ENCODE data around the gene DACH1.
"Not testable (repeated sequence)": the region's sequence is repeated elsewhere in the genome, so short reads cannot be mapped to it uniquely, and the experiment has no call there.

DACH1 gene

DNA sequence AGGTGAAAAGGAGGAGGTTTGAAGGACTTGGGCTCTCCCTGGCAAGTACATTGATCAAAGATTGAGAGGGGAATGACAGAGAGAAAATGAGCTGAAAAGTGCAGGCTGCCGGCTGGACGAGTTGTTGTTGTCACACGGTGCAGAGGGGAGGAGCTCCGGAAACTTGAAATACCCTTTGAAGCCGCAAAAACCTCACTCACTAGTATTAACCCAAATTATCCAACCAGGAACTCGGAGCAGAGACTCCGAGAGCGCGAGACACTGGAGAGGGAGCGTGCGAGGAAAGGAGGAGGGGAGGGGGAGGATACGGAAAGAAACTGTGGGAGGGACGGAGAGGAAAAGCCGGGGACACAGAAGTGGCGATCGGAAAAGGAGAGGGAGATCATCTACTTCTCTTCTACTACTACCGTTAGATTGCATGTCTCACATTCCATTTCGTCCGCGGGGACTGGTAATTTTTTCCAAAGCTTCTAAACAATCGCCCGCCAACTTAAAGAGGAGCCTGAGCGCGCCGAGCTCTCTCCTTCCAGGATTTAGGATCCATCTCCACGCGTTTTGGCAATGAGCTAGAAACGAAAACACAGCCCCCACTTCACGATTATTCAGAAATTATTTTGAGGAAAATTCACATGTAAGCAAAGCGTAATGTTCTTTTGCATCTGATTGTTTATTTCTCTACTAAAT, at the start of gene DACH1:
DACH1 (minus strand) TSS at position 74 of the 684 bp plus-strand sequence.
- peak; percentile 54 for DNase-seq

DNA sequence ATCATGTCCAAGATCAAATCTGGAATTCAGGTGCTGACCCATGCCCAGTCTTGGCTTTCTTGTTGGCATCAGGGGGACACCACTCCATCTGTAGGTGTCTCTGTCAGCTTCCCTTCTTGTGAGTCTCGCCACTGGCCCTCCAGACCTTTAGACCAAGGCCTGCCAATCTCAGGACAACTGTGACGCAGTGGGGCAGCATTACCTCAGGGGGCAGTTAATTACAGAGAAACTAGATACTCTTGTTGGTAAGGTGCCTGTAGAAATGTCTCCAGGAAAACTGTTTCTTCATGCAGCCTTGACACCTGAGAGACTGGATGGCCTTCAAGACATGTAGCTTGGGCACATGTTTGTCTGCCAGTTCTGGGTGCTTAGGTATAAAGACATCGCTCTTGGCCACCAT, 46.7 kb upstream of the DACH1 start:
- no peak for DNase-seq

DNA sequence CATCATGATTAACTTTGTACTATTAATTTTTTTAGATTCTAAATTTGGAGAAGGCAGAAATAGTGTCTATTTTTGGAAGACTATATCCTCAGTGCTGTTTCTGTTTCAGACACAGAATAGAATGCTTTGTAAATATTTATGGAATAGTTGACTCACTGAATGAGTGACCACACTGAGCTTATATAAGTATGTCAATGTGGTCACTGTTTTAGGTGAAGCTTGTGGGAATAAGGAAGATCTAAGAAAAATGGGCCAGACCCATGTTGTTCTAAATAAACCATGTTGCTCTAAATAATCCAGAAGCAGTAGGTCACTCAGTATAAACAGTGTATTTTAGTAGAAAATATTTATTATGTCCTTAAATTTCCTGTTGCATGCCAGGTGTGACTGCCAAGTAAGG, 45.5 kb upstream of the DACH1 start:
- DNase-seq = no peak

GRCh38 chr13:71906448-71906847, 39.4 kb upstream of the DACH1 start:
- no peak for DNase-seq

DNA sequence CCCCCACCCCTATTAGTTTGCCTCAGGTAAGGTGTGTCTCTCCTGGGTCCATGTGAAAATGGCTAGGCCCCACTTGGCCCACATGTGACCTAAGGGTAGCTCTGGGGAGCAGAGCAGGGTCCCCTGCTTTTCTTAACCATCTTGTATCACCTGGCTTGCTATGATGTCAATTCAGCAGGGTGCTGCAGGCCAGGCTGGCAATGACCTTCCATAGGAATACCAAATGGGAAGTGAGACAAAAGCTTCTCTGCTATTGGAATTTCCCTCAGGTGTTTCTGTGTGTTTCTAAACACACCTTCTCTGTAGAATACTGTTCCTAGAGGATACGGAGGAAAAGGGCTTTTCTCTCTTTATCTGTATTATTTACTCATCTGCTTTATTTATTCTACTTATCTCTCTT, 35.7 kb upstream of the DACH1 start:
- no peak for DNase-seq

DNA sequence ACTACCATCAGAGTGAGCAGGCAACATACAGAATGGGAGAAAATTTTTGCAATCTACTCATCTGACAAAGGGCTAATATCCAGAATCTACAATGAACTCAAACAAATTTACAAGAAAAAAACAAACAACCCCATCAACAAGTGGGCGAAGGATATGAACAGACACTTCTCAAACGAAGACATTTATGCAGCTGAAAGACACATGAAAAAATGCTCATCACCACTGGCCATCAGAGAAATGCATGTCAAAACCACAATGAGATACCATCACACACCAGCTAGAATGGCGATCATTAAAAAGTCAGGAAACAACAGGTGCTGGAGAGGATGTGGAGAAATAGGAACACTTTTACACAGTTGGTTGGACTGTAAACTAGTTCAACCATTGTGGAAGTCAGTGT, 26.5 kb upstream of the DACH1 start:
- not testable (repeated sequence) for DNase-seq

GRCh38 chr13:71886880-71887279, 19.9 kb upstream of the DACH1 start:
- DNase-seq = no peak

GRCh38 chr13:71882120-71882519, 15.1 kb upstream of the DACH1 start:
- no peak for DNase-seq

- DNase-seq = no peak
Measured at GRCh38 chr13:71880753-71881541, 13.9 kb upstream of the DACH1 start.

DNA sequence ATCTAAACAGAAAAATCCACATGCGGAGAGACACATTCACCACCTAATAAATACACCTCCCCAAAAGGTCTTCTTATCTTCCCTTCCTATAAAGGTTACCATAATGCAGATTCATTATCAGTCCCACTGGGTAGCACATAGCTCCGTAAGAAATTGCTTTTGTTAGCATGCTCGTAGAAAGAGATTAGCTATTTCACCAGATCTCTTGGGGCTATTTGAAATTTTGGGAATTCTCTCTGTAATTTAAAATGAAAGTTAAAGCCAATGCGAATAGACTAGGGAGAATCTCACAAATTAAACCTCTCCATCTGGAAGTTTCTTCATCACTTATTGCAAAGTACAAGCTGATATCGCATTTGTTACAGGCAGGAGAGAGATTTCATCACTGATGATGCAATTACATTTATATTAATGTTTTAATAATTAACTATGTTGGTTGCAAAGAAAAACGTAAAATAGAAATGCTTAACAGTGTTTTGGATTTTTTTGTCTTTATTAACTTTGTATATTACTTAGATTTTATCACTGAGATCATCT, 12.9 kb upstream of the DACH1 start:
- DNase-seq = no peak

DNA sequence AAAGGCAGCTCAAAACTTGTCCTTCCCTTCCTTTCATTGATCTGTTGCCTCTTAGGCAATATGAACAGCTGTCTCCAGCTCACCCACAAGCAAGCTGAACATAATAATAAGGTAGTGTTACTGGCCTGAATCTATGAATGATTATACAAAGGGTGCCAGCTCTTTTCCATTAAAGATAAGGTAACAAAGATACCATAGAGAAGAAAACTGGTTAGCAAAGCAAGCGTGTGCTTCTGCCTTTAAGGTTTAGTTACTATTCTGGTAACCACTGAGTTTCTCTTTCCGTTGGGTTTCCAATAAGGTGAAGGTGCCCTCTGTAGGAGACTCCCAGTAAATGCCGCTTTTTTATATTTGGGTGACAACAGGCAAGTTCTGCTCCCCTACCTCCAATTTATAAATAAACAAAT, 12.1 kb upstream of the DACH1 start:
- peak; percentile 35 for DNase-seq

DNA sequence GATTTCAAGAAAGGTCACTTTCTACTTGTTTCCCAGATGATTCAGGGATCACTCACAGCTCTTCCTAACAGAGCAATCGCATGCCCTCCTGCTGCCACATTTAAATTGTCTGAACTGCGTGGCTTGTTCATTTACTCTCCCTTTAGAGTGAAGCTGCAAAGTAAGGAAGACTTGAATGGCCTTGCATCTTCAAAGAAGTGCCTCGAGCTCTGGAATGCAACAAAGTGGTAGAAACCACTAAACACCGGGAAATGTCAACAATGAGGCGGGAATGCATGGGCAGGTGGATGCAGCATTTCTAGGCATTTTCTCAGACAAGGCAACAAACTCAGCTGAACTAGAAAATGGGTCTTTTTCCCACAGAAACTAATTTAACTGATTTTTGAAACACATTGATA, 10.3 kb upstream of the DACH1 start:
- DNase-seq = no peak

DNA sequence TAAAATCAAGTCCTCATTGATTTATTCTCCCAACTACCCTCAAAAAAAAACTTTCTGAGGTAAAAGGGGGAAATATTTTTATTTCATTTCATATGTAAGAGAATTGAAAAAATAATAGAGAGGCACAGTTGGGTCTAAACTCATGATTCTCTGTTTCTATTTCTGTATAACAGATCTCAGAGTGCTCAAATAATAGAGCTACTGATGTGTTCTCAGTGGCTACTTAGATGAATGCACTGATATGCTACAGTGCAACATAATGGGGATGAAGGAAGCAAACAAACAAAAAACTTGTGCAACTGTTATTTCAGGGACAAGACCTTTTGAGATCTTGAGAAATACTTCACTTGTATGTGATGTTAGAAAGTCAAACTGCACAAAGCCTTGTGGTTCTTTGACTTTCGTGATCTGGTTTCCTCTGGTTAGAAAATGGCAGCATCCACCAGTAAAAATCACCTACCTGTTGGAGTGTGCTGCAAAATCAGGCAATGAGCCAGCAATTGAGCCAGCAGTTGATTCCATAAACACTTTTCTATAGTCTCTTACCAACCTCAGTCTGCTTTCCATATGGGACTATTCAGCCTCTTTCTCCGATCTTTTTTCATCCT, 9.7 kb upstream of the DACH1 start:
- no peak for DNase-seq

DNA sequence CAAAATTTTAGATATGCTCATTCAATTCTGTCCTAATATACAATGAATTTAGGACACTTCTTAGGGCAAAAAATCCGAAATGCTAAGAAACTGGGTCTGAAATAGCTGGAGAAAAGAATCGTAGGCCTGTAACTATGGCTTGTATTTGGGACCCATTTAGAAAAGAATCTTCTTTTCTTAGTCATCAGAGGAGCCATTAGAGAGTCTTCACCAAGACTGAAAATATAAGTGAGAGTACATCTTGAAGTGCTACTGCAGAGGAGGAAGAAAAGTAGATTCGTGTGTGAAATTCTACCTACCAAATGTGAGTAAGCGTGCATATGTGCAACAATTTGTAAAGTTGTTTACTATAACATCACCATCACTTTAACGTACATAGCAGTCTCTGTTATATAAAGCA, 8.8 kb upstream of the DACH1 start:
- no peak for DNase-seq

GRCh38 chr13:71874458-71874857, 7.5 kb upstream of the DACH1 start:
- DNase-seq = no peak

GRCh38 chr13:71873418-71874247, 6.6 kb upstream of the DACH1 start:
- no peak for DNase-seq

- DNase-seq = no peak
Measured at GRCh38 chr13:71871844-71872243, 4.8 kb upstream of the DACH1 start.

DNA sequence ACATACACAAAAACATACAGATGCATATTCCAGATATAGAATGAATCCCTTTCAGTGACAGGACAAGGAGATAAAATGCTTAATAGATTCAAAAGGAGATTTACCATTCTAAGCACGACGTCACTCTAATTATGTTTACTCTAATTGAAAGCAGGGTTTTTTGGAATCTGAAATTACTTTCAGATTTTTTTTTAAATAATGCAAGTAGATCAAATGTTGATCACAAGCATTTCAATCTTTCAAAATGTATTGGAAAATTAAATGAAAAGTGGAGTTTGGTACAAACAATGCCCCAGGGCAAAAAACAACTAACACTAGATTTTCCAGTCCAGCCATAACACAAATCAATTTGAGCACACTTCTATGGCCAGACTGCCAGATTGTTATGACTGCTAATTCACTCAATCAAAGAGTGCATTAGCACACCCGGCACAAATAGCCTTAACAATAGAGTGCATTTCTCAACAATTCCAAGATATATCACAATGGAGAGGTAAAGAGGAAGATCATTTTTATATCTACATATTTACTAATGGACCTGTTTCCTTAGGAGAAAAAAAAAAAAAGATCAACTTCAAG, 4.3 kb upstream of the DACH1 start:
- no peak for DNase-seq

DNA sequence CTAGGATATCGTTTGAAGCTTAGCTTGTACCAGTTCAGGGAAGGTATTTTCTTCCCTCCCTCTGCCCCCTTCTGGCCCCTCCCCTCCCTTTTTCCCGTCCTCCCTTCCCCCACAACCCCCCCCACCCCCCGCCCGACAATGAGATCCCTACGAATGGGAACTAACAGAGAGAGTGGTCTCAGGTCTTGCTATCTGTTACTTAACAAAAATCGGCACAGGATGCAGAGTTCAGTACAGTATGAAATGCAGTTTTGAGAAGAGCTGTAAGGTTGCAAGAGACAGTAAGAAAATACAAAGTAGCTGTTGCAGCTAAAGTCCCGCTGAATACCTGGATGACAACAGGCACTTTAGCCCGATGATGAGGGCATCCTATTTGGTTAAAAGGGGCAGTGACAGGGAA, 3.1 kb upstream of the DACH1 start:
- DNase-seq = no peak

DNA sequence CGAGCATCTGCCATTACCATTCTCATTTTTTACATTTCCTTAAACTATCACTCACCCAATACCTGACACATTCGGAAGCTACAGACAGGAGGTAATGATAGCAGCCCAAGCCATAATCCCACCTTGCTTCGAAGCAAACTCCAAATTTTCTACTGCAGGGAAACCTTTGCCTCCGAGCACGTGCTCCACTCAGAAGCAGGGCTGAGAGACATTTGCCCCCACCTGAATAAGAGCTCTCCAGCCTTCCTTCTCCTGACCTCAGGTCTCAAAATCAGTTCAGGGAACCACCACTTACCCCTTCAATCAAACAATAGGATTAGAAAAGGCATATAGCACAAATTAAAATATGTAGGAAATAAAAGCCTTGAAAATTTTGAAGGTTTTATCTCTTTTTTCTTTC, 2.3 kb upstream of the DACH1 start:
- no peak for DNase-seq

DNA sequence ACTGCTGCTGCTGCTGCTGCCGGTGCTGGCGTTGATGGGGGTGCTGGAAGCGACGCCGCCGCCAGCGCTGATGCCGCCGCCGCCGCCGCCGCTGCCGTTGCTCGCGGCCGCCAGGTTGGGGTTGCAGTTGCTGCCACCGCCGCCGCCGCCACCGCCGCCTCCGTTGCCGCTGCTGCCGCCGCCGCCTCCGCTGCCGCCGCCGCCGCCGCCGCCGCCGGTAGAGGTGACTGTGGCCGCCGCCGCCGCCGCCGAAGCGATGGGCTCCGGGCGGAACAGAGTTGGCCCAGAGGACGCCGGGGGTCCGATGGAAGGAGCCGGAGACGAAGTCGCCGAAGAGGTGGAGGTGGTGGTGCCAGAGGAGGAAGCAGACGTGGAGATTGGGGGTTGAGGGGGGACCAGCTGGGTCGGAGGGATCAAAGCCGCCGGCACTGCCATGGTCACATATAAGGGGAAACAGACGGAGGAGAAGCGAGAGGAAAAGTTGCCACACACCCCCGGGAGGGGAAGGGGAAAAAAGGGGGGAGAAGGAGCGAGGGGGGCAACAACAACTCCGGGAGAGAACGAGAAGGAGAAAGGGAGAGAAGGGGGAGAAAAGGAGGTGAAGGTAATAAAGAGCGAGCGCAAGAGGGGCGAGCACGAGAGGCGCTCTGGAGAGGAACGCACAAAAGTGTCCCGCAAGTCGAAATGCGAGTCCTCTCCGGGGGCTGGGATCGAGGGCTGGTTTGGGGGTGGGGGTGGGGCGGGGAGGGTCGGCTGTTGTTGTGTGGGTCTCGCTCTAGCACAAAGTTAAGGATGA, 471 bp downstream of the DACH1 start:
- no peak for DNase-seq

DNA sequence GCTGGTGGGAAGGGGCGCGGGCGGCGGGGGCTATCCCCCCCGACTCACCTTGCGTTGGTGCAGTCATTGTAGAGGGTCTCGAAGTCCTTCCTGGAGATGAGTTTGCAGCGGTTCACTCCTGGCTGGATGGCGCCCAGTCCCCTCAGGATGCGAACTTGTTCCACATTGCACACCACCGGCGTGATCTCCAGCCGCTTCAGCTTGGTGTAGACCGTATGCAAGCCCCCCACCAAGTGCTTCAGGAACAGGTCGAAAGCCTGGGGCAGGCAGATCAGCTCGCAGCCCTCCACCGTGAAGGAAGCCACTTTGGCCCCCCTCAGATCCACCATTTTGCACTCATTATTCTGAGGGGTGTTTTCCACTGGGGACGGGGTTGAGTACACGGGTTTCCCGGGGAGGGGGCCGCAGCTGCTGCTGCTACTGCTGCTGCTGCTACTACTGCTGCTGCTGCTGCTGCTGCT, 1.1 kb downstream of the DACH1 start:
- DNase-seq = no peak

Measured in NCI-H510A treated with DMSO at 0.1 percent for 48 hours (cell line).